ENCODE data around the gene CBLIF.
"Not testable (repeated sequence)": the region's sequence is repeated elsewhere in the genome, so short reads cannot be mapped to it uniquely, and the experiment has no call there.

GRCh38 chr11:59887156-59887555 is 41.9 kb upstream of the CBLIF start:
- TF ChIP-seq, protein P1, sequence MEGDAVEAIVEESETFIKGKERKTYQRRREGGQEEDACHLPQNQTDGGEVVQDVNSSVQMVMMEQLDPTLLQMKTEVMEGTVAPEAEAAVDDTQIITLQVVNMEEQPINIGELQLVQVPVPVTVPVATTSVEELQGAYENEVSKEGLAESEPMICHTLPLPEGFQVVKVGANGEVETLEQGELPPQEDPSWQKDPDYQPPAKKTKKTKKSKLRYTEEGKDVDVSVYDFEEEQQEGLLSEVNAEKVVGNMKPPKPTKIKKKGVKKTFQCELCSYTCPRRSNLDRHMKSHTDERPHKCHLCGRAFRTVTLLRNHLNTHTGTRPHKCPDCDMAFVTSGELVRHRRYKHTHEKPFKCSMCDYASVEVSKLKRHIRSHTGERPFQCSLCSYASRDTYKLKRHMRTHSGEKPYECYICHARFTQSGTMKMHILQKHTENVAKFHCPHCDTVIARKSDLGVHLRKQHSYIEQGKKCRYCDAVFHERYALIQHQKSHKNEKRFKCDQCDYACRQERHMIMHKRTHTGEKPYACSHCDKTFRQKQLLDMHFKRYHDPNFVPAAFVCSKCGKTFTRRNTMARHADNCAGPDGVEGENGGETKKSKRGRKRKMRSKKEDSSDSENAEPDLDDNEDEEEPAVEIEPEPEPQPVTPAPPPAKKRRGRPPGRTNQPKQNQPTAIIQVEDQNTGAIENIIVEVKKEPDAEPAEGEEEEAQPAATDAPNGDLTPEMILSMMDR (IDR thresholded peaks at IDR 0.05) = not testable (repeated sequence)
- TF ChIP-seq POLR2A (IDR thresholded peaks at IDR 0.05) = not testable (repeated sequence)
